Keratinocyte (primary cell): ENCODE data around the gene PLA1A. TPM values are rescaled to one million over a fixed set of nuclear protein-coding genes. Genes with fewer than 3 reads are reported as not detected.

Experiments used
- DNase-seq: peaks from one replicate; pipeline ENCODE4 v3.0.0-alpha.2; 2011; ENCODE audit warnings: low read depth, missing footprints, low spot score
- FAIRE-seq: peaks from 2 replicates; lab custom pipeline; 2011; peaks lifted over from hg19 to GRCh38; lab: Jason Lieb, UNC
- H2AFZ ChIP-seq: 2 replicates; pipeline ENCODE4 v1.6.0; 2012; ENCODE audit warnings: low read length, control low read depth, inconsistent platforms; ENCODE audit not compliant: control insufficient read depth
- H3K27ac ChIP-seq: 2 replicates; pipeline ENCODE4 v1.5.1; 2011; ENCODE audit warnings: low read length; ENCODE audit not compliant: control insufficient read depth, insufficient read depth
- H3K27me3 ChIP-seq: 3 replicates; pipeline ENCODE4 v1.6.0; 2011; ENCODE audit warnings: low read length; ENCODE audit not compliant: control insufficient read depth, insufficient read depth; ENCODE audit errors: extremely low read depth
- H3K36me3 ChIP-seq, 2 experiments: 2 replicates in 1 of 2; 3 replicates in 1 of 2; pipeline ENCODE4 v1.5.1; 2011; ENCODE audit warnings: low read length in 2 of 2, mild to moderate bottlenecking in 1 of 2; ENCODE audit not compliant: control insufficient read depth in 2 of 2, insufficient read depth in 2 of 2; ENCODE audit errors: extremely low read depth in 1 of 2
- H3K4me1 ChIP-seq: 3 replicates; pipeline ENCODE4 v1.5.1; 2011; ENCODE audit warnings: low read length; ENCODE audit not compliant: control insufficient read depth, insufficient read depth; ENCODE audit errors: extremely low read depth
- H3K4me2 ChIP-seq: 3 replicates; pipeline ENCODE4 v1.6.0; 2011; ENCODE audit warnings: low read depth, low read length; ENCODE audit not compliant: control insufficient read depth, insufficient read depth; ENCODE audit errors: extremely low read depth
- H3K4me3 ChIP-seq, 3 experiments: fragments of 200-600 bp in 1 of 3; sonication (generic) in 1 of 3; 2 replicates in 2 of 3; 3 replicates in 1 of 3; pipeline ENCODE4 v1.5.1; 2011 to 2016; ENCODE audit warnings: low read length in 3 of 3, mild to moderate bottlenecking in 3 of 3, control low read depth in 2 of 3, inconsistent platforms in 1 of 3, low read depth in 1 of 3, mixed read lengths in 1 of 3, mixed run types in 1 of 3, moderate library complexity in 1 of 3; ENCODE audit not compliant: control insufficient read depth in 2 of 3, insufficient read depth in 2 of 3; ENCODE audit errors: extremely low read depth in 1 of 3
- H3K79me2 ChIP-seq: 2 replicates; pipeline ENCODE4 v1.6.0; 2012; ENCODE audit warnings: low read length; ENCODE audit not compliant: control insufficient read depth, insufficient read depth
- H3K9ac ChIP-seq: 3 replicates; pipeline ENCODE4 v1.6.0; 2011; ENCODE audit warnings: low read length; ENCODE audit not compliant: control insufficient read depth, insufficient read depth; ENCODE audit errors: extremely low read depth
- H3K9me1 ChIP-seq: 3 replicates; pipeline ENCODE4 v1.6.0; 2011; ENCODE audit warnings: low read length; ENCODE audit not compliant: control insufficient read depth, insufficient read depth; ENCODE audit errors: extremely low read depth
- H3K9me3 ChIP-seq: 2 replicates; pipeline ENCODE4 v1.5.1; 2012; ENCODE audit warnings: low read depth, low read length; ENCODE audit not compliant: control insufficient read depth
- H4K20me1 ChIP-seq: 3 replicates; pipeline ENCODE4 v1.6.0; 2011; ENCODE audit warnings: low read length; ENCODE audit not compliant: control insufficient read depth, insufficient read depth; ENCODE audit errors: extremely low read depth
- EZH2 ChIP-seq: IDR thresholded peaks from one replicate; pipeline ENCODE4 v1.6.1; 2012; ENCODE audit warnings: inconsistent platforms, mild to moderate bottlenecking, low read length, moderate library complexity
- dilution Hi-C: fragments of 300-500 bp; cut with MboI; formaldehyde crosslinking; loops from one replicate; pipeline ENCODE4 v1.7.0; 2020; ENCODE audit warnings: low sequenced_read_pairs; ENCODE audit not compliant: extremely low pct_ligation_motif_present
- polyA plus RNA-seq, 5 experiments: library from polyadenylated mRNA; depleted of rRNA in 3 of 5; stranded (reverse) in 3 of 5; stranded (forward) in 1 of 5; unstranded in 1 of 5; fragments of >200 nt; gene quantifications; 1 replicate in 1 of 5; 2 replicates in 3 of 5; 3 replicates in 1 of 5; pipeline versions ENCODE4 v1.2.1 to v1.2.3, GENCODE V29; 2011 to 2012; ENCODE audit warnings: missing spikeins in 2 of 5, low read depth in 1 of 5, low replicate concordance in 1 of 5
- TF ChIP-seq, protein P1 (sequence below), 3 experiments: IDR thresholded peaks in 1 of 3; conservative IDR thresholded peaks in 1 of 3; optimal IDR thresholded peaks in 1 of 3; 2 replicates in 2 of 3; 3 replicates in 1 of 3; pipeline versions ENCODE3 to v1.5.1; 2011; ENCODE audit warnings: low read length in 3 of 3, mild to moderate bottlenecking in 3 of 3, moderate library complexity in 2 of 3, control low read depth in 1 of 3, inconsistent platforms in 1 of 3; ENCODE audit not compliant: insufficient read depth in 2 of 3; ENCODE audit errors: extremely low read depth in 1 of 3

The PLA1A gene
- polyA plus RNA-seq, 1 donor (not counting 4 experiments of a cell fraction or from before 2014, with no cell fraction given) = not detected

DNA sequence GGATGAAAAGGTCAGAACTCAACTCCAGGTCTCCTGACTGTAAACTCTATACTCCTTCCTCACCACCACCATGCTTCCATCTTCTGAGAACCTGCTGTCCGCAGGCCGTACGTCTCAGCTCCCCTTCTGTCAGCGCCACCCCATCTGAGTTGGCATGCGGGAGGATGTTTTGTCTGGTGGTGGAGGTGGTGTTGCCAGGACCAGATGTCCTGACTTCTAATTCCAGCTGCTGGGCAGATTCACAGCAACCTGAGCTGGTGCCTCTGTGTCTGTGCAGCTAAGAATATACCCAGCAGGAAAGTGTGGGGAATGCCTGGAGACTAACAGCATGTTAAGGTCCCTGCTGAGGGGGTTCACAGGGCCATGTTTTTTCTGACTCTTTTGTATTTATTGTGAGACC lies 23.2 kb downstream of the PLA1A start:
- no peaks in the 10 kb centered on the region for H3K9me3 ChIP-seq
- H4K20me1 ChIP-seq = peaks cover 2% of the 10 kb centered on the region
- no peak overlapping the region for H3K4me2 ChIP-seq
- H2AFZ ChIP-seq = no peak overlapping the region
- H3K36me3 ChIP-seq = no peaks in the 10 kb centered on the region
- H3K79me2 ChIP-seq = no peaks in the 10 kb centered on the region
- FAIRE-seq (no peak), DNase-seq (no peak)
- dilution Hi-C loops = no loop called here
- H3K4me3 ChIP-seq = no peak overlapping the region
- no peak overlapping the region for H3K27ac ChIP-seq
- no peaks in the 10 kb centered on the region for H3K9me1 ChIP-seq
- no peak for TF ChIP-seq EZH2
- TF ChIP-seq, protein P1, sequence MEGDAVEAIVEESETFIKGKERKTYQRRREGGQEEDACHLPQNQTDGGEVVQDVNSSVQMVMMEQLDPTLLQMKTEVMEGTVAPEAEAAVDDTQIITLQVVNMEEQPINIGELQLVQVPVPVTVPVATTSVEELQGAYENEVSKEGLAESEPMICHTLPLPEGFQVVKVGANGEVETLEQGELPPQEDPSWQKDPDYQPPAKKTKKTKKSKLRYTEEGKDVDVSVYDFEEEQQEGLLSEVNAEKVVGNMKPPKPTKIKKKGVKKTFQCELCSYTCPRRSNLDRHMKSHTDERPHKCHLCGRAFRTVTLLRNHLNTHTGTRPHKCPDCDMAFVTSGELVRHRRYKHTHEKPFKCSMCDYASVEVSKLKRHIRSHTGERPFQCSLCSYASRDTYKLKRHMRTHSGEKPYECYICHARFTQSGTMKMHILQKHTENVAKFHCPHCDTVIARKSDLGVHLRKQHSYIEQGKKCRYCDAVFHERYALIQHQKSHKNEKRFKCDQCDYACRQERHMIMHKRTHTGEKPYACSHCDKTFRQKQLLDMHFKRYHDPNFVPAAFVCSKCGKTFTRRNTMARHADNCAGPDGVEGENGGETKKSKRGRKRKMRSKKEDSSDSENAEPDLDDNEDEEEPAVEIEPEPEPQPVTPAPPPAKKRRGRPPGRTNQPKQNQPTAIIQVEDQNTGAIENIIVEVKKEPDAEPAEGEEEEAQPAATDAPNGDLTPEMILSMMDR (optimal IDR thresholded peaks at IDR 0.05 in 1 of 3, IDR thresholded peaks at IDR 0.05 in 1 of 3, conservative IDR thresholded peaks at IDR 0.05 in 1 of 3; ENCODE audit: extremely low read depth in 1 of 3, insufficient read depth in 2 of 3, low read length in 3 of 3) = no peak
- H3K27me3 ChIP-seq = peaks cover 5% of the 10 kb centered on the region
- no peaks in the 10 kb centered on the region for H3K4me1 ChIP-seq
- H3K9ac ChIP-seq = no peak overlapping the region

DNA sequence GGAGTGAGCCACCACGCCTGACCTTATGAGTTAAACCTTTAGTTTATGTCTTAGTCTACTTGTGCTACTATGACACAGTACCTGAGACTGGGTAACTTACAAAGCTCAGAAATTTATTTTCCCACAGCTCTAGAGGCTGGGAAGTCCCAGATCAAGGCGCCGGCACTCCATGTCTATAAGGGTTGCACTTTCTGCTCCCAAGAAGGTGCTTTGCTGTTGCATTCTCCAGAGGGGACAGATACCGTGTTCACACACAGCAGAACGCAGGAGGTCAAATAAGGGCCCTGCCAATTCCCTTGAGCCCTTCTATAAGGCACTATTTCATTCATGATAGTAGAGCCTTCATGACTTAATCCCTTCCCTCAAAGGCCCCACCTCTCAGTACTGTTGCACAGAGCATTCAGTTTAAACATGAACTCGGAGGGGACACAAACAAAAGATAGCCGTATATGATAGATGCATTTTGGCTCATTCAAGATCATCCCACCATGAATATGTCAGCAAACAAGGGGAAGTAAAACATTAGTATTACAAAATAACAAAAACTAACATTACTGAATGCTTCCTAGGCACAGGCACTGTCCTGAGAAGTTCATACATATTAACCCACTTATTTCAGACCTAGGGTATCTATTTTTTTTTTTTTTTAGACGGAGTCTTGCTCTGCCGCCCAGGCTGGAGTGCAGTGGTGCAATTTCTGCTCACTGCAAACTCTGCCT lies 26.5 kb downstream of the PLA1A start:
- no peak for TF ChIP-seq EZH2
- TF ChIP-seq, protein P1 (optimal IDR thresholded peaks at IDR 0.05 in 1 of 3, IDR thresholded peaks at IDR 0.05 in 1 of 3, conservative IDR thresholded peaks at IDR 0.05 in 1 of 3; ENCODE audit: extremely low read depth in 1 of 3, insufficient read depth in 2 of 3, low read length in 3 of 3) = no peak
- dilution Hi-C loops = no loop called here
- peaks cover 11% of the 10 kb centered on the region for H3K27me3 ChIP-seq

More for the DNA sequence above, 26.5 kb downstream of the PLA1A start:
- H3K4me1 ChIP-seq = no peaks in the 10 kb centered on the region
- peaks cover 2% of the 10 kb centered on the region for H4K20me1 ChIP-seq
- FAIRE-seq = no peak
- no peaks in the 10 kb centered on the region for H3K36me3 ChIP-seq
- no peak overlapping the region for H3K4me3 ChIP-seq
- DNase-seq = no peak
- no peak overlapping the region for H3K9ac ChIP-seq
- no peaks in the 10 kb centered on the region for H3K9me1 ChIP-seq
- no peak overlapping the region for H3K4me2 ChIP-seq
- no peak overlapping the region for H2AFZ ChIP-seq
- H3K27ac ChIP-seq = no peak overlapping the region
- no peaks in the 10 kb centered on the region for H3K9me3 ChIP-seq
- H3K79me2 ChIP-seq = no peaks in the 10 kb centered on the region
